GM10266 (cell line): ENCODE results near the gene XPO4.
A peak's percentile ranks its signal among the peaks of the same experiment; 100 is the strongest.
"Not testable (repeated sequence)": the region's sequence is repeated elsewhere in the genome, so short reads cannot be mapped to it uniquely, and the experiment has no call there.

Experiments
- DNase-seq: peaks from one replicate; pipeline ENCODE4 v3.0.0; 2012; ENCODE audit errors: extremely low spot score
- TF ChIP-seq, protein P1 (sequence below): IDR thresholded peaks from 2 replicates; pipeline ENCODE4 v1.5.1; 2012; ENCODE audit warnings: mild to moderate bottlenecking, low read depth; ENCODE audit not compliant: control insufficient read depth, insufficient read depth; ENCODE audit errors: missing control alignments

The XPO4 gene

GRCh38 chr13:20902438-20903163 lies at the start of gene XPO4:
Gene XPO4, minus strand, starts transcription at chr13:20902746. Its CDS starts 8 bp downstream, at chr13:20902738.
- DNase-seq: peak; percentile 93
- TF ChIP-seq, protein P1, sequence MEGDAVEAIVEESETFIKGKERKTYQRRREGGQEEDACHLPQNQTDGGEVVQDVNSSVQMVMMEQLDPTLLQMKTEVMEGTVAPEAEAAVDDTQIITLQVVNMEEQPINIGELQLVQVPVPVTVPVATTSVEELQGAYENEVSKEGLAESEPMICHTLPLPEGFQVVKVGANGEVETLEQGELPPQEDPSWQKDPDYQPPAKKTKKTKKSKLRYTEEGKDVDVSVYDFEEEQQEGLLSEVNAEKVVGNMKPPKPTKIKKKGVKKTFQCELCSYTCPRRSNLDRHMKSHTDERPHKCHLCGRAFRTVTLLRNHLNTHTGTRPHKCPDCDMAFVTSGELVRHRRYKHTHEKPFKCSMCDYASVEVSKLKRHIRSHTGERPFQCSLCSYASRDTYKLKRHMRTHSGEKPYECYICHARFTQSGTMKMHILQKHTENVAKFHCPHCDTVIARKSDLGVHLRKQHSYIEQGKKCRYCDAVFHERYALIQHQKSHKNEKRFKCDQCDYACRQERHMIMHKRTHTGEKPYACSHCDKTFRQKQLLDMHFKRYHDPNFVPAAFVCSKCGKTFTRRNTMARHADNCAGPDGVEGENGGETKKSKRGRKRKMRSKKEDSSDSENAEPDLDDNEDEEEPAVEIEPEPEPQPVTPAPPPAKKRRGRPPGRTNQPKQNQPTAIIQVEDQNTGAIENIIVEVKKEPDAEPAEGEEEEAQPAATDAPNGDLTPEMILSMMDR: no peak

- DNase-seq: not testable (repeated sequence)
These were observed 45.5 kb upstream of the XPO4 start for GRCh38 chr13:20948001-20948400.

DNA sequence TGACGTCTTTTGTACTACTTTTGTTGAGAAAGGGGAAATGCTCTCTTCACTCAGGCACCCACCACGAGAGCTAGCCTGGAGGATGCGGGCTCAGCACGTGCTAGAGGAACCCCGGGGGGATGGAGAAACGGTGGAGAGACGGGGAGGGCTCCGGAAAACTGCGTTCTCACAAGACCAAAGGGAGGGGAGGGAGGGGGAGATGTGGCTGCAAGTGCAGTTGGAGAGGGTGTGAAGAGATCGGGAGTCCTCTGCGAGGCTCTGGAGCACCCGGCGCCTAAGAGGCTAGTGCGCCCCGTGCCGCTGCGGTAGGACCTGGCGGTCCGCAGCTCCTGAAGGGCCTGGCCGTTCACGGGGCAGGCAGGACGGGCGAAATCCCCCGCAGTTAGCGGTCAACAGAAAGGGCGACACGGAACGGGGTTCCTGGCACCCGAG lies 43.4 kb upstream of the XPO4 start:
- TF ChIP-seq, protein P1: no peak
- DNase-seq: no peak

DNA sequence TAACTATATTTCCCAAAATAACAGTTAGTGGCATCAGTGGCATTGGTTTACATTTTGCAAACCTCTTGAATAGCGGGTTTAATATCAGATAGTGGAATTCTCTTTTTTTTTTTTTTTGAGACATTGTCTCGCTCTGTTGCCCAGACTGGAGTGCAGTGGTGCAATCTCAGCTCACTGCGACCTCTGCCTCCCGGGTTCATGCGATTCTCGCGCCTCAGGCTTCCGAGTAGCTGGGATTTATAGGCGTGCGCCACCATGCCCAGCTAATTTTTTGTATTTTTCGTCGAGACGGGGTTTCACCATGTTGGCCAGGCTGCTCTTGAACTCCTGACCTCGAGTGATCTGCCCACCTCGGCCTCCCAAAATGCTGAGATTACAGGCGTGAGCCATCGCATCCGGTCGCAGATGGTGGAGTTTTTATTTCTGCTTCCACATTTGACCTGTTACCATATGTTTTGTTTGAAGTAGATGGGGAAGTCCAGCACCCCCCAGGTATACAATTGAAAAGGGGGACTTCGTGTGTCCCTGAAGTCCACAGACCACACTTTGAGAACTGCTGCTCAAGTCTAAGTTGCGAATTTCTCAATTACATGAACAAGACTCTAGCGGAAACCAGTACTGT lies 40.5 kb upstream of the XPO4 start:
- DNase-seq: no peak
- TF ChIP-seq, protein P1: no peak

GRCh38 chr13:20940511-20940910 lies 38.0 kb upstream of the XPO4 start:
- not testable (repeated sequence) for DNase-seq

DNA sequence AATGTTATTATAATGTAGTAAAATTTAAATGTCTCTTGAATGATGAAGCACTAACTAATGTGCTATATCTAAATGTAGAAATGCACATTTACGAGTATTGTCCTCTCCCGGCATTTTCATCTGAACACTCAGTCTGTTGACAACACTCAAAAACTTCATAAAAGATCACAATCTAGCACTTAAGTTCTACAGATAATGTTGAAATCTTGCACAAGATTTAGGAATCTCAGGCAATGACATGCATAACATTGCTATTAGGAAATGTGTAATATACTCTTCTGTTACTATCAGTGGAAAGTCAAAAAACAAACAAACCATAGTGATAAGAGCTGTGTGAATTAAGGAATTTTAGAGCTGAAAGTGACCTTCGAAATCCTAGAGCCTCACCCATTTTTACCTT lies 37.5 kb upstream of the XPO4 start:
- no peak for DNase-seq
- TF ChIP-seq, protein P1: no peak

GRCh38 chr13:20939662-20940061 lies 37.1 kb upstream of the XPO4 start:
- TF ChIP-seq, protein P1: no peak
- DNase-seq: no peak

DNA sequence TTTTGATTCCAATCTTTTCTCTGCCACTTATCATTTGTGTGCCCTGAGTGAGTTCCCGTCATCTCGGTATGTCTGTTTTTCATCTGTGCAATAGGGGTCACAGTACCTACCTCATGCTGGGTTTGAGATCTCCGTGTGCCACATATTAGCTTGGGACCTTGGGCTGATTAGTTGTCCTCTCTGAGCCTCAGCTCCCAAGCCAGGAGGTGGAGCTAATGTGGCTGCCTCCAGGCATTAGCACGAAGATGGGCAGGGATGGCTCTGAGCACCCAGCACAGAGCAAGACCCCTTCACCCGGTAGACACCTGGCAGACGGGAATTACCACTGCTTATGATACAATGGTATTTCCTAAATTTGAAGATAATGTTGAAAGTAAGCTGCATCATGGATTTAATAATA lies 35.8 kb upstream of the XPO4 start:
- TF ChIP-seq, protein P1: no peak
- no peak for DNase-seq
